Activated CD4-positive, alpha-beta memory T cell treated with anti-CD3 and anti-CD28 coated beads, Interleukin-2, amount 10 ng/mL, durations not matched to agents 7 days and 5 days (primary cell): ENCODE data around the gene ITGAE. TPM values are rescaled to one million over a fixed set of nuclear protein-coding genes. Genes with fewer than 3 reads are reported as not detected.

Experiments
- CTCF ChIA-PET: fragments of 350-600 bp; sonication (Branson Sonifier 250); formaldehyde crosslinking; loops from one replicate; lab custom pipeline; 2021; ENCODE audit warnings: antibody characterized with exemption, inconsistent platforms; lab: Charles Lee
- POLR2A ChIA-PET: fragments of 350-600 bp; sonication (Branson Sonifier 250); formaldehyde crosslinking; loops from one replicate; lab custom pipeline; 2021; ENCODE audit warnings: antibody characterized with exemption; lab: Charles Lee
- DNase-seq: peaks from one replicate; pipeline ENCODE4 v3.0.0-alpha.2; 2020
- H3K27ac Mint-ChIP-seq: one replicate; pipeline ENCODE4 v1.8.0; 2021; ENCODE audit warnings: mild to moderate bottlenecking, mixed read lengths
- H3K27me3 Mint-ChIP-seq: one replicate; pipeline ENCODE4 v1.8.0; 2021; ENCODE audit warnings: mixed read lengths
- H3K36me3 Mint-ChIP-seq: one replicate; pipeline ENCODE4 v1.8.0; 2021; ENCODE audit warnings: low read depth, mixed read lengths
- H3K4me1 Mint-ChIP-seq: one replicate; pipeline ENCODE4 v1.8.0; 2021; ENCODE audit warnings: mixed read lengths
- H3K4me3 Mint-ChIP-seq: one replicate; pipeline ENCODE4 v1.8.0; 2021; ENCODE audit warnings: mild to moderate bottlenecking, mixed read lengths
- H3K9me3 Mint-ChIP-seq: one replicate; pipeline ENCODE4 v1.8.0; 2021; ENCODE audit warnings: mixed read lengths
- total RNA-seq, 2 experiments: library from RNA; stranded (reverse); gene quantifications; one replicate each; pipeline ENCODE4 v1.2.3, GENCODE V29; 2021

ITGAE gene
- total RNA-seq, 2 experiments from 2014 or later = 20.0 to 22.0 TPM

DNA sequence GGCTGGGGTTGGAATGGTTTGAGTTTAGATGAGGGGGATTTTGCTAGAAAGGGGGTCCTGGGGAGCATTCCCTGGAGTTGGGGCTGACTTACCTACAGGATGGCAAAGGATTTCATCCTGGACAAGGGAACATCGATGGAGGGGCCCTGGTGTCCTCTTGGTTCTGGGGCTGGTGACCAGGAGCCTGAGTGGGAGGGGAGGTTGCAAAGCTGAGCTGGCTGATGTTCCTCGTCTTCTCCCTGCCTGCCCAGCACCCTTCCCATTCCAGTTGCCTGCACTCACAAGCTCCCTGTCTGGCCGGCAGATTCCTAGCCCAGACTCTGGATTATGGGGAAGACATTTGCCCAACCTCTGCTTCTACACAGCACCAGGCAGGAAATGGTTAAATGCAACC lies 37.2 kb downstream of the ITGAE start:
- Mint-ChIP-seq H3K4me1 (peaks cover 70% of the 10 kb centered on the region), H3K36me3 (peaks cover 29% of the 10 kb centered on the region), H3K9me3 (peaks cover 18% of the 10 kb centered on the region), H3K27ac (peak overlapping the region; percentile 97), H3K4me3 (peak overlapping the region; percentile 75), H3K27me3 (peaks cover 1% of the 10 kb centered on the region)
- ChIA-PET POLR2A (interaction anchor here (0.8 to 2.8 kb wide), 7 partner anchors 13 to 201 kb away, joined by 3 to 14 read pairs (median 7); no protein-coding TSS in a partner anchor), CTCF (interaction anchor here (0.9 to 4.2 kb wide), 4 partner anchors 25 to 83 kb away, joined by 3 to 21 read pairs (median 5); no protein-coding TSS in a partner anchor)
- no peak for DNase-seq

DNA sequence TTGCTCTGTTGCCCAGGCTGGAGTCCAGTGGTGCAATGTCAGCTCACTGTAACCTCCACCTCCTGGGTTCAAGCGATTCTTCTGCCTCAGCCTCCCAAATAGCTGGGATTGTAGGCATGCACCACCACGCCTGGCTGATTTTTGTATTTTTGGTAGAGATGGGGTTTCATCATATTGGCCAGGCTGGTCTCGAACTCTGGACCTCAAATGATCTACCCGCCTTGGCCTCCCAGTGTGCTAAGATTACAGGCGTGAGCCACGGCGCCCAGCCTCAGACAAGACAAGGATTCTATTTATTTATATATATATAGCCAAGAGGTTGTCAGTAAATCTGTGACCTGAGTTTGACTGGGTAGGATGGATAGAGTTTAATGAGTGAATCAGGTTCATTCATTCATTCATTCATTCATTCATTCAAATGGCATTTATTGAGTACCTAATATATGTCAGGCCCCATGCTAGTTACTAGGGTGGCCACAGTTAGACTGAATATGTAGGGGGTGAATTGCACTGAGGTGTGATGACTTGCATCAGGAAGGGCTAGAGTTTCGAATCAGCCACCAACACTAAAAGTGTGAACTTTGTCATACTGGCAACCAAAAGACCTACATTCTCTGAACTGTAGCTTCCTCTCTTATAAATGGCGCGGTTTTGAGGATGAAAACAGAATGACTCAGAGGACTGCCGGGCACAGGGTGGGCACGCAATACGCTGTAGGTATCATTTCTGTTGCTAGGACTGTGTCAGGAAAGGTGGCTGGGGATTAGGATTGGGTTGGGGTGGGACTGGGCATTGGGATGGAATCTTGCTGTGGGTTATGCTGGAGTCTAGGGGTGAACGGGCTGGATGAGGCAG lies 37.8 kb downstream of the ITGAE start:
- CTCF ChIA-PET = interaction anchor here (0.7 to 4.2 kb wide), 5 partner anchors 25 to 83 kb away, joined by 3 to 21 read pairs (median 4); no protein-coding TSS in a partner anchor
- Mint-ChIP-seq H3K36me3 (peaks cover 29% of the 10 kb centered on the region), H3K27ac (peak overlapping the region; percentile 97), H3K9me3 (peaks cover 18% of the 10 kb centered on the region), H3K27me3 (no peaks in the 10 kb centered on the region), H3K4me1 (peaks cover 64% of the 10 kb centered on the region), H3K4me3 (peak overlapping the region; percentile 75)
- POLR2A ChIA-PET = interaction anchor here (0.8 to 2.8 kb wide), 6 partner anchors 12 to 202 kb away, joined by 3 to 14 read pairs (median 6); no protein-coding TSS in a partner anchor
- peak; percentile 68 for DNase-seq

DNA sequence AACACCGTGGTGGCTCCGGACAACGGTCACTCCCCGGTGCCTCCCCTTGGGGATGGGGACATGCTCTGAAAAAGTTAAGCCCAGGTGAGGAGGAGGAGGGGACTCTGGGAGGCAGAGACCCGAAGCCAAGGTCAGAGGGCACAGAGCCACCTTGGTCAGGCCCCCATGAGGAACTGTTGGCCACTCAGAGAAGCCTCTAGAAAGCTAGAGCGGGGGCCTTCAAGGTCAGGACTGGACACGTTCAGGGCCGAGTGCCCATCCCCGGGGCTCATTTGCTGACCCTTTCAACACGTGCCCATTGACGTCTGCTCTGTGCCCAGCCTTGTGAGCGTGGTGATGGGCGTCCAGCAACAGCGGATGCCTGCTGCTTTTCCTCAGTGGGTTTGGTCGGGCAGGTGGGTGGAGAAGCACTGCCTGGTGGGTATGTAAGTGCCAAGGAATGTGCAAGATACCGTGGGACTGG lies 39.0 kb downstream of the ITGAE start:
- CTCF ChIA-PET = interaction anchor here (0.7 to 2.2 kb wide), 3 partner anchors 24 to 85 kb away, joined by 4 to 7 read pairs (median 4); no protein-coding TSS in a partner anchor
- peaks cover 20% of the 10 kb centered on the region for H3K36me3 Mint-ChIP-seq
- DNase-seq = no peak
- peak overlapping the region; percentile 97 for H3K27ac Mint-ChIP-seq
- no peaks in the 10 kb centered on the region for H3K27me3 Mint-ChIP-seq
- no peak overlapping the region for H3K4me3 Mint-ChIP-seq
- POLR2A ChIA-PET = interaction anchor here (1.2 to 2.2 kb wide), 3 partner anchors 10 to 34 kb away, joined by 4 to 12 read pairs (median 6); no protein-coding TSS in a partner anchor
- peaks cover 60% of the 10 kb centered on the region for H3K4me1 Mint-ChIP-seq
- H3K9me3 Mint-ChIP-seq = peaks cover 18% of the 10 kb centered on the region

- CTCF ChIA-PET = interaction anchor here (1.0 to 3.2 kb wide), 3 partner anchors 13 to 23 kb away, joined by 3 to 13 read pairs (median 4); no protein-coding TSS in a partner anchor
- peaks cover 55% of the 10 kb centered on the region for H3K4me1 Mint-ChIP-seq
- H3K4me3 Mint-ChIP-seq = no peak overlapping the region
- no peaks in the 10 kb centered on the region for H3K27me3 Mint-ChIP-seq
- DNase-seq = no peak
- H3K36me3 Mint-ChIP-seq = peaks cover 17% of the 10 kb centered on the region
- H3K9me3 Mint-ChIP-seq = peaks cover 18% of the 10 kb centered on the region
- peak overlapping the region; percentile 42 for H3K27ac Mint-ChIP-seq
- POLR2A ChIA-PET = interaction anchor here (1.2 to 1.4 kb wide), 2 partner anchors 10 to 12 kb away, joined by 4 to 6 read pairs; no protein-coding TSS in a partner anchor
Observed at GRCh38 chr17:3761036-3761917, 39.7 kb downstream of the ITGAE start.

DNA sequence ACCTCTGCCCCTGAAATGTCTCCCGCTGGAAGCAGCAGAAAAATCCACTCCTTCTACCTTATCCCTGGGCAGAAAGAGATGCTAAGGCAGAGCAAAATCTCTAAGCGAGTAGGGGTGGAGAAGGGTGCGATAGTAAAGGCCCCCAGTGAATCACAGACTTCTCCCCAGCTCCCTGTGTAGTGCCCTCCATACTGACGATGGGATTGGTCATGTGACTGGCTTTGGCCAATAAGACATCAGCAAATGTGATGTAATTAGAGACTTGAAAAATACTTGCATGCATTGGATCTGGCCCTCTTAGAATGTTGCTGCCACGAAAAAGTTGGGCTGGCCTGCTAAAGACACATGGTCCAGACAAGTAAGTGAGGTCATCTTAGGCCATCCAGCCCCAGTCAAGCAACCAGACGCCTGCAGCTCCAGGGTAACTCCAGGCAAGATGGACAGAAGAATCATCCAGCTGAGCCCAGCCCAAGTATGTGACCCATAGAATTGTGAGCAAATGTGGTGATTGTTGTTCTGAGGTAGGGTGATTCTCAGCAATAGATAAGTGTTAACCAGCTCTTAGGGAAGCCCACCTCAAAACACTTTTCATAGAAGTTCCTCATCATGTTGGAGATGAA lies 41.3 kb downstream of the ITGAE start:
- Mint-ChIP-seq H3K27ac (no peak overlapping the region), H3K36me3 (peaks cover 17% of the 10 kb centered on the region), H3K27me3 (no peaks in the 10 kb centered on the region), H3K4me1 (peaks cover 45% of the 10 kb centered on the region), H3K4me3 (no peak overlapping the region), H3K9me3 (peaks cover 18% of the 10 kb centered on the region)
- ChIA-PET CTCF (interaction anchor here (3.2 kb wide), 1 partner anchor 22 kb away, joined by 13 read pairs; no protein-coding TSS in a partner anchor), POLR2A (no interaction called here)
- no peak for DNase-seq

GRCh38 chr17:3755335-3756030 lies 45.5 kb downstream of the ITGAE start:
- peaks cover 11% of the 10 kb centered on the region for H3K36me3 Mint-ChIP-seq
- H3K4me1 Mint-ChIP-seq = peaks cover 38% of the 10 kb centered on the region
- ChIA-PET CTCF (interaction anchor here (0.8 to 1.6 kb wide), 4 partner anchors 12 to 73 kb away, joined by 3 to 4 read pairs (median 3); no protein-coding TSS in a partner anchor), POLR2A (interaction anchor here (1.0 kb wide), 1 partner anchor 11 kb away, joined by 4 read pairs; no protein-coding TSS in a partner anchor)
- no peak overlapping the region for H3K27ac Mint-ChIP-seq
- H3K9me3 Mint-ChIP-seq = peaks cover 10% of the 10 kb centered on the region
- peak overlapping the region; percentile 31 for H3K4me3 Mint-ChIP-seq
- no peak for DNase-seq
- H3K27me3 Mint-ChIP-seq = no peaks in the 10 kb centered on the region

GRCh38 chr17:3754458-3755334 lies 46.3 kb downstream of the ITGAE start:
- no peak overlapping the region for H3K27ac Mint-ChIP-seq
- H3K27me3 Mint-ChIP-seq = no peaks in the 10 kb centered on the region
- CTCF ChIA-PET = interaction anchor here (1.6 kb wide), 1 partner anchor 17 kb away, joined by 4 read pairs; no protein-coding TSS in a partner anchor
- peaks cover 6% of the 10 kb centered on the region for H3K36me3 Mint-ChIP-seq
- POLR2A ChIA-PET = no interaction called here
- DNase-seq = peak; percentile 74
- H3K4me3 Mint-ChIP-seq = no peak overlapping the region
- peaks cover 5% of the 10 kb centered on the region for H3K9me3 Mint-ChIP-seq
- peaks cover 43% of the 10 kb centered on the region for H3K4me1 Mint-ChIP-seq

- DNase-seq = no peak
- H3K27ac Mint-ChIP-seq = no peak overlapping the region
Observed at GRCh38 chr17:3754066-3754457, 46.9 kb downstream of the ITGAE start.

GRCh38 chr17:3753624-3754023 lies 47.4 kb downstream of the ITGAE start:
- POLR2A ChIA-PET = interaction anchor here (1.4 to 1.8 kb wide), 2 partner anchors 11 to 43 kb away, joined by 4 read pairs; no protein-coding TSS in a partner anchor
- H3K4me1 Mint-ChIP-seq = peaks cover 49% of the 10 kb centered on the region
- CTCF ChIA-PET = no interaction called here
- no peak overlapping the region for H3K4me3 Mint-ChIP-seq
- no peaks in the 10 kb centered on the region for H3K36me3 Mint-ChIP-seq
- H3K9me3 Mint-ChIP-seq = no peaks in the 10 kb centered on the region
- H3K27ac Mint-ChIP-seq = no peak overlapping the region
- peaks cover 3% of the 10 kb centered on the region for H3K27me3 Mint-ChIP-seq
- DNase-seq = no peak

More at GRCh38 chr17:3754066-3754457, 46.9 kb downstream of the ITGAE start:
- POLR2A ChIA-PET = interaction anchor here (1.4 kb wide), 1 partner anchor 43 kb away, joined by 4 read pairs; no protein-coding TSS in a partner anchor
- H3K4me3 Mint-ChIP-seq = no peak overlapping the region
- CTCF ChIA-PET = no interaction called here
- no peaks in the 10 kb centered on the region for H3K27me3 Mint-ChIP-seq
- H3K9me3 Mint-ChIP-seq = peaks cover under 1% of the 10 kb centered on the region
- H3K36me3 Mint-ChIP-seq = no peaks in the 10 kb centered on the region
- peaks cover 45% of the 10 kb centered on the region for H3K4me1 Mint-ChIP-seq

DNA sequence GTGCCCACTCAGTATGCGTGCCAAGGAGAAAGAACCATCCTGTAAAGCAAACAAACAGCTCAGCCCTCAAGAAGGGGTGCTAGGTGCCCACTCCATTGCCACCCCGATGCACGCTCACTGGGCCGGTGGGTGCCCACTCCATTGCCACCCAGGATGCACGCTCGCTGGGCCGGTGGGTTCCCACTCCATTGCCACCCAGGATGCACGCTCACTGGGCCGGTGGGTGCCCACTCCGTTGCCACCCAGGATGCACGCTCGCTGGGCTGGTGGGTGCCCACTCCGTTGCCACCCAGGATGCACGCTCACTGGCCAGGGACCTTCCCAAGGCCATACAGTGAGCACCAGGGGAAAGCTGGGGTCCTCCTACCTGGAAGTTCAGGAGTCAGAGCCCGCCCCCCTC lies 49.2 kb downstream of the ITGAE start:
- ChIA-PET POLR2A (interaction anchor here (1.3 to 3.7 kb wide), 4 partner anchors 9 to 40 kb away, joined by 3 to 19 read pairs (median 5); no protein-coding TSS in a partner anchor), CTCF (interaction anchor here (1.0 to 1.4 kb wide), 2 partner anchors 11 to 94 kb away, joined by 3 to 4 read pairs; partner anchors contain the start of gene NCBP3)
- H3K9me3 Mint-ChIP-seq = no peaks in the 10 kb centered on the region
- no peak overlapping the region for H3K4me3 Mint-ChIP-seq
- DNase-seq = no peak
- no peaks in the 10 kb centered on the region for H3K36me3 Mint-ChIP-seq
- peaks cover 50% of the 10 kb centered on the region for H3K4me1 Mint-ChIP-seq
- H3K27me3 Mint-ChIP-seq = peaks cover 3% of the 10 kb centered on the region
- H3K27ac Mint-ChIP-seq = no peak overlapping the region
